BJ (cell line): Measurements from ENCODE around the gene TSACC. TPM values are rescaled to one million over a fixed set of nuclear protein-coding genes. Genes with fewer than 3 reads are reported as not detected.
A peak's percentile ranks its signal among the peaks of the same experiment; 100 is the strongest.

Source experiments
- CTCF ChIA-PET: fragments of 350-600 bp; formaldehyde crosslinking; extraction: SDS; loops from one replicate; lab custom pipeline; 2021; ENCODE audit warnings: antibody characterized with exemption, inconsistent platforms; lab: Yijun Ruan, JAX
- POLR2A ChIA-PET: fragments of 300-600 bp; sonication (Branson Sonifier 250); formaldehyde crosslinking; extraction: SDS; loops from one replicate; lab custom pipeline; 2021; ENCODE audit warnings: antibody characterized with exemption; lab: Charles Lee
- DNase-seq: peaks from one replicate; pipeline ENCODE4 v3.0.0-alpha.2; 2011; ENCODE audit warnings: low read depth
- H3K27me3 ChIP-seq: 2 replicates; pipeline ENCODE4 v1.6.0; 2011; ENCODE audit warnings: low read length; ENCODE audit not compliant: control insufficient read depth, insufficient read depth
- H3K36me3 ChIP-seq: 2 replicates; pipeline ENCODE4 v1.5.1; 2011; ENCODE audit warnings: low read length; ENCODE audit not compliant: control insufficient read depth, insufficient read depth
- H3K4me3 ChIP-seq: 2 replicates; pipeline ENCODE4 v1.5.1; 2011; ENCODE audit warnings: low read depth, mild to moderate bottlenecking, control low read depth, low read length
- polyA plus RNA-seq: library from polyadenylated mRNA; depleted of rRNA; stranded (reverse); fragments of >200 nt; gene quantifications from 2 replicates; pipeline ENCODE4 v1.2.3, GENCODE V29; 2011
- TF ChIP-seq, protein P1 (sequence below): IDR thresholded peaks from 2 replicates; pipeline ENCODE4 v1.5.1; 2011; ENCODE audit warnings: low read depth, mild to moderate bottlenecking, control low read depth, inconsistent platforms, low read length, moderate library complexity; ENCODE audit not compliant: insufficient read depth

Gene TSACC
- polyA plus RNA-seq, 1 experiment, result 0.52 TPM

DNA sequence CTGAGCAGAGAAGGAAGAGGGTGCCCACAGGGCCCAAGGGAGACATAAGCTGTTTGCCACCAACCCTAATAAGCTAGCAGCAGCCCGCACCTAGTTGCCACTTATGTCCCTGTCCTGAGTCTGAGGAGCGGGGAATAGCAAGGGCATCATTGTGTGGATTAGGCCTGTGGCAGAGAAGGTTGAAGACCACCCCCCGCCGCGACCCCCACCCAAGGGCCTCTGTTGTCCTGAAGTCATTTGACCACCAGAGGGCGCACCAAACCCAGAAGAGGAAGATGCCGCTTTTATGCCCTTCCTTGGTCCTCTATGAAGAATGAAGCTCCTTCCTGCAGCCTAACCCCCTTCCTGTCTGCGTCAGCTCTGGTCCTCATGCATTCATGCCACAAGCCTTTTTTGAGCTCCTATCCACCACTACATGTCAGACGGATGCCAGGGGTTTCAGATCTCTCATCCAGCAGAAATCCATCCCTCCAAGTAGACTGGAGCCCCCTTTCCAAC, 47.3 kb downstream of the TSACC start:
- POLR2A ChIA-PET, result interaction anchor here (0.6 to 1.0 kb wide), 2 partner anchors 60 to 327 kb away, joined by 4 to 5 read pairs; no protein-coding TSS in a partner anchor
- no peaks in the 10 kb centered on the region for H3K36me3 ChIP-seq
- no peak for DNase-seq
- CTCF ChIA-PET, result interaction anchor here (0.6 to 7.1 kb wide), 53 partner anchors 9 to 273 kb away, joined by 3 to 172 read pairs (median 6); partner anchors contain the start of genes NAXE, RHBG and VHLL
- H3K4me3 ChIP-seq, result no peak overlapping the region
- TF ChIP-seq, protein P1, sequence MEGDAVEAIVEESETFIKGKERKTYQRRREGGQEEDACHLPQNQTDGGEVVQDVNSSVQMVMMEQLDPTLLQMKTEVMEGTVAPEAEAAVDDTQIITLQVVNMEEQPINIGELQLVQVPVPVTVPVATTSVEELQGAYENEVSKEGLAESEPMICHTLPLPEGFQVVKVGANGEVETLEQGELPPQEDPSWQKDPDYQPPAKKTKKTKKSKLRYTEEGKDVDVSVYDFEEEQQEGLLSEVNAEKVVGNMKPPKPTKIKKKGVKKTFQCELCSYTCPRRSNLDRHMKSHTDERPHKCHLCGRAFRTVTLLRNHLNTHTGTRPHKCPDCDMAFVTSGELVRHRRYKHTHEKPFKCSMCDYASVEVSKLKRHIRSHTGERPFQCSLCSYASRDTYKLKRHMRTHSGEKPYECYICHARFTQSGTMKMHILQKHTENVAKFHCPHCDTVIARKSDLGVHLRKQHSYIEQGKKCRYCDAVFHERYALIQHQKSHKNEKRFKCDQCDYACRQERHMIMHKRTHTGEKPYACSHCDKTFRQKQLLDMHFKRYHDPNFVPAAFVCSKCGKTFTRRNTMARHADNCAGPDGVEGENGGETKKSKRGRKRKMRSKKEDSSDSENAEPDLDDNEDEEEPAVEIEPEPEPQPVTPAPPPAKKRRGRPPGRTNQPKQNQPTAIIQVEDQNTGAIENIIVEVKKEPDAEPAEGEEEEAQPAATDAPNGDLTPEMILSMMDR, result peak; percentile 88
- H3K27me3 ChIP-seq, result peaks cover 22% of the 10 kb centered on the region

DNA sequence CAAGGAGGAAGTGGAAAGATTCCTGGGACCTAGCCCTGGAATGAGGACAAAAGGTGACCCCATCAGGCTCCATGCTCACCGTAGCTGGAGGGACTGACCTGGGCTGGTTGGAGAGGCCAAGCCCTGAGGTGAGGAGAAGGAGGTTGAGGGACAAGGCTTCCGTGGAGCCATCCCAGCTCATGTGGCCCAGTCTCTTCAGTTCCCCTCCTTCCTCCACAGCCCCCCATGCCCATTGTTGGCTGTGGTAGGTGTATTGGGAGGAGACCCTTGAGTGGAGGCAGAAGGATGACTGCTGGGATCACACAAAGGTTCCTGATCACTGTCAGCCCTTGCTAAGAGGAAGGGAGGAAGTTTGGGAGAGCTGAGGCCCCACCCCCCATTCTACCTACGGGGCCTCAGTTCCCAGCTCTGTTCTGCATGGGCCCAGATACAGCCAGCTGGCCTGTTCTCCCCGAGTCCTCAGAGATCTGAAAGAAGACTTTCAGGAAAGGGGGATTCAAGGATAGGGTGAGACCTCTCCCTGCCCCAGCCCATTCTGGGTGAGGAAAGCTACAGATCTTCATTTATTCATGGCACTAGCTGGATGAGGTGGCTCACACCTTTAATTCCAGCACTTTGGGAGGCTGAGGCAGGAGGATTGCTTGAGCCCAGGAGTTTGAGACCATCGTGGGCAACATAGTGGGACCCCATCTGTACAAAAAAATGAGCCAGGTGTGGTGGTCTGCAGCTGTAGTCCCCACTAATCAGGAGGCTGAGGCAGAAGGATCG, 48.0 kb downstream of the TSACC start:
- Histone ChIP-seq H3K36me3 (no peaks in the 10 kb centered on the region), H3K27me3 (peaks cover 28% of the 10 kb centered on the region), H3K4me3 (no peak overlapping the region)
- TF ChIP-seq, protein P1, result no peak
- ChIA-PET CTCF (interaction anchor here (0.6 to 7.1 kb wide), 52 partner anchors 8 to 464 kb away, joined by 3 to 172 read pairs (median 6); partner anchors contain the start of genes NAXE and RHBG), POLR2A (interaction anchor here (0.6 to 1.0 kb wide), 2 partner anchors 59 to 326 kb away, joined by 4 to 5 read pairs; no protein-coding TSS in a partner anchor)
- no peak for DNase-seq

DNA sequence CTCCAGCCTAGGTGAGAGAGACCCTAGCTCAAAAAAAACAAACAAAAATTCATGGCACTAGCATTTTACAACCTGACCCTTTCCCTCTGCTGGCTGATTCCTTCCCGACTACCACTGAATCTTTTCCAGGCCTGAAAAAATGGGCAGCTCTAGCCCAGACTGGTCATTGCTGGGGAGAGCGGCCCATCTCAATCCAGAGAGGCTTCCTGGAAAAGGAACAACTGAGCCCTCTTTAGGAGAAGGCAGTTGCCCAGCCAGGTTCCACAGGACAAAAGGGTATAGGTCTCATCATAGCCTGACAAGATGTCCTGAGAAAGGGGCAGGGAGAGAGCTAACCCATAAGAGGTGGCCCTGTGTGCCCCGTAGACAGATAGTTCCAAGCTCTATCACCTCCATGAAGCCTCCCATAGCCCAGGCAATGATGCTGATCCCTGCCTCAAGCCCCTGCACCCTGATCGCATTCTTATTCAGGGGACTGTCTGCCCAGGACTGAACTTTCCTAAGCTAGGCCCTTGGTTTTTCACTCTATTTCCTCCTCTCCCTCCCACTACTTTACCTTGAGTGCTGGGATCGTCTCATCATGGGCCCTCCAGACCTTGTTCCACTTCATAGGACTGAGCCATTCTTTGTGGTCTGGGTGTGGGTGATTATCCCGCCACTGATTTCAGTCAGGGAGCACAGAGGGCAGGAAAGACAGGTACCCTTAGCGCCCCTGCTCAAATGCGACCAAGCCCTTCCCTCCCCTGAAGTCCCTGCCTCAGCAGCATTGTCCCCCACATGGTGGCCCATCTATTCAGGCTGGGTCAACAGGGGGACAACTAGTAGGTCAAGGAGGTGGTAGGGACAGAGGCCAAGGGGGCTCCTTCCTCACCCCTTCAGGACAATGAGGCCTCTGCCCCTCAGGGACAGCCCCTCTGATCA, 48.9 kb downstream of the TSACC start:
- ChIA-PET CTCF (interaction anchor here (0.9 to 7.1 kb wide), 20 partner anchors 7 to 237 kb away, joined by 3 to 172 read pairs (median 18); no protein-coding TSS in a partner anchor), POLR2A (no interaction called here)
- H3K36me3 ChIP-seq, result no peaks in the 10 kb centered on the region
- DNase-seq, result no peak
- H3K4me3 ChIP-seq, result no peak overlapping the region
- H3K27me3 ChIP-seq, result peaks cover 34% of the 10 kb centered on the region
- TF ChIP-seq, protein P1, result no peak

DNA sequence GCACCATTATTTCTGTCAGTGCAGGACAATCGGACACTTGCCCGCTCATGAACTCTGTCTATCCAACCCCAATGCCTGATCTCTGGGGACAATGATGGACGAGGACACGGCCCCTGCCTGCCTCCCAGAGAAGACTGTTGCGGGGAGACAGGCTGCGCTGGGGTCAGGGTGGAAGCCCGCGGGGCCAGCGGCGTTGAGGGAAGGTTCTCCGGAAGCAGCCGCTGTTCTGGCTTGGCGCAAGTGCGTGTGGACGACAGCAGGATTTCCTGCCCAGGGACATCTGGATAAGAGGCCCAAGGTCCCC, 49.5 kb downstream of the TSACC start:
- DNase-seq, result no peak
- Histone ChIP-seq H3K4me3 (no peak overlapping the region), H3K27me3 (peaks cover 34% of the 10 kb centered on the region), H3K36me3 (no peaks in the 10 kb centered on the region)
- TF ChIP-seq, protein P1, result no peak
- ChIA-PET POLR2A (no interaction called here), CTCF (interaction anchor here (1.2 to 6.0 kb wide), 4 partner anchors 31 to 67 kb away, joined by 3 to 172 read pairs (median 22); no protein-coding TSS in a partner anchor)
